H1 (cell line): ENCODE data around the gene KIF26A. TPM values are rescaled to one million over a fixed set of nuclear protein-coding genes. Genes with fewer than 3 reads are reported as not detected.

ENCODE experiments used
- CTCF ChIA-PET: fragments of 300-600 bp; sonication (Branson Sonifier 250); formaldehyde crosslinking; loops from one replicate; lab custom pipeline; 2021; ENCODE audit not compliant: partially characterized antibody; lab: Charles Lee
- POLR2A ChIA-PET: fragments of 300-600 bp; sonication (Branson Sonifier 250); formaldehyde crosslinking; loops from one replicate; lab custom pipeline; 2021; ENCODE audit warnings: inconsistent platforms; ENCODE audit not compliant: partially characterized antibody; lab: Charles Lee
- DNase-seq, 2 experiments: peaks; one replicate each; pipeline versions ENCODE4 v3.0.0 to v3.0.0-alpha.2; 2010 to 2022; ENCODE audit warnings: low spot score in 2 of 2, low read depth in 1 of 2, mixed read lengths in 1 of 2
- FAIRE-seq: peaks from 2 replicates; lab custom pipeline; 2011; peaks lifted over from hg19 to GRCh38; lab: Jason Lieb, UNC
- H2AFZ ChIP-seq: 2 replicates; pipeline ENCODE4 v1.8.1; 2012; ENCODE audit warnings: low read length, inconsistent platforms
- H2AK5ac ChIP-seq: 2 replicates; pipeline ENCODE4 v1.6.1; 2013; ENCODE audit warnings: low read depth, low read length
- H2BK120ac ChIP-seq: replicated peaks from 2 replicates; pipeline ENCODE3; 2013; ENCODE audit warnings: low read depth, low read length, inconsistent platforms
- H2BK12ac ChIP-seq: 2 replicates; pipeline ENCODE4 v1.6.1; 2013; ENCODE audit warnings: low read depth, low read length
- H2BK15ac ChIP-seq: 2 replicates; pipeline ENCODE4 v1.6.1; 2013; ENCODE audit warnings: low read length
- H2BK20ac ChIP-seq: 2 replicates; pipeline ENCODE4 v1.6.1; 2013; ENCODE audit warnings: low read length
- H2BK5ac ChIP-seq: 2 replicates; pipeline ENCODE4 v1.6.1; 2013; ENCODE audit warnings: low read depth, low read length
- H3K14ac ChIP-seq: 2 replicates; pipeline ENCODE4 v1.6.1; 2013; ENCODE audit warnings: inconsistent platforms; ENCODE audit not compliant: insufficient read length
- H3K18ac ChIP-seq: 2 replicates; pipeline ENCODE4 v1.6.1; 2013; ENCODE audit warnings: low read length; ENCODE audit errors: extremely low read depth
- H3K23ac ChIP-seq: 2 replicates; pipeline ENCODE4 v1.6.1; 2013; ENCODE audit warnings: inconsistent platforms; ENCODE audit not compliant: insufficient read length
- H3K23me2 ChIP-seq: 2 replicates; pipeline ENCODE4 v1.6.1; 2013; ENCODE audit warnings: low read depth, low read length
- H3K27ac ChIP-seq: 2 replicates; pipeline ENCODE4 v1.6.1; 2011; ENCODE audit warnings: low read depth, low read length, inconsistent platforms
- H3K27me3 ChIP-seq, 4 experiments: replicated peaks in 1 of 4; 1 replicate in 1 of 4; 2 replicates in 3 of 4; pipeline versions ENCODE4 v1.6.1 to v1.8.1; 2011 to 2013; ENCODE audit warnings: low read length in 3 of 4, mild to moderate bottlenecking in 3 of 4, inconsistent platforms in 2 of 4, mixed read lengths in 2 of 4, moderate library complexity in 1 of 4; ENCODE audit not compliant: control insufficient read depth in 3 of 4, insufficient read depth in 3 of 4; ENCODE audit errors: extremely low read depth in 1 of 4
- H3K36me3 ChIP-seq, 4 experiments: 2 replicates each; pipeline versions ENCODE4 v1.6.1 to v1.8.1; 2011 to 2013; ENCODE audit warnings: mild to moderate bottlenecking in 4 of 4, low read length in 3 of 4, moderate library complexity in 2 of 4, control low read depth in 1 of 4, inconsistent platforms in 1 of 4; ENCODE audit not compliant: insufficient read depth in 4 of 4, control insufficient read depth in 2 of 4
- H3K4ac ChIP-seq: replicated peaks from 2 replicates; pipeline ENCODE3; 2013; ENCODE audit warnings: low read length, low read depth, mixed read lengths, inconsistent platforms; ENCODE audit not compliant: insufficient read length
- H3K4me1 ChIP-seq, 4 experiments: replicated peaks in 1 of 4; 1 replicate in 1 of 4; 2 replicates in 3 of 4; pipeline versions ENCODE4 v1.6.1 to v1.8.1; 2011 to 2013; ENCODE audit warnings: low read length in 3 of 4, inconsistent platforms in 2 of 4, mixed read lengths in 1 of 4; ENCODE audit not compliant: insufficient read depth in 4 of 4, control insufficient read depth in 3 of 4
- H3K4me2 ChIP-seq, 2 experiments: 2 replicates each; pipeline versions ENCODE4 v1.6.1 to v1.8.1; 2011 to 2013; ENCODE audit warnings: low read depth in 2 of 2, low read length in 2 of 2, control low read depth in 1 of 2, inconsistent platforms in 1 of 2, mild to moderate bottlenecking in 1 of 2; ENCODE audit not compliant: insufficient read depth in 1 of 2
- H3K4me3 ChIP-seq, 4 experiments: fragments of 200-600, 300-600 bp in 1 of 4; sonication (generic), shearing (Covaris generic), sonication (Bioruptor Twin) in 1 of 4; 2 replicates each; pipeline versions ENCODE4 v1.5.1 to v1.8.1; 2011 to 2016; ENCODE audit warnings: low read length in 4 of 4, low read depth in 3 of 4, control low read depth in 2 of 4, inconsistent platforms in 2 of 4, mild to moderate bottlenecking in 2 of 4, mixed read lengths in 1 of 4, moderate library complexity in 1 of 4; ENCODE audit not compliant: insufficient read depth in 2 of 4; ENCODE audit errors: extremely low read depth in 1 of 4
- H3K56ac ChIP-seq: replicated peaks from 2 replicates; pipeline ENCODE3; 2013; ENCODE audit warnings: low read depth, mild to moderate bottlenecking, mixed read lengths, low read length, inconsistent platforms; ENCODE audit not compliant: insufficient read length
- H3K79me1 ChIP-seq: 2 replicates; pipeline ENCODE4 v1.6.1; 2013; ENCODE audit warnings: low read depth, low read length, control low read depth
- H3K79me2 ChIP-seq, 2 experiments: 2 replicates each; pipeline versions ENCODE4 v1.6.1 to v1.8.1; 2012 to 2013; ENCODE audit warnings: low read length in 2 of 2, mild to moderate bottlenecking in 2 of 2, inconsistent platforms in 1 of 2; ENCODE audit not compliant: insufficient read depth in 2 of 2, control insufficient read depth in 1 of 2
- H3K9ac ChIP-seq, 4 experiments: replicated peaks in 1 of 4; 1 replicate in 1 of 4; 2 replicates in 3 of 4; pipeline versions ENCODE4 v1.6.1 to v1.8.1; 2011 to 2013; ENCODE audit warnings: low read depth in 3 of 4, low read length in 3 of 4, control low read depth in 2 of 4, mild to moderate bottlenecking in 2 of 4, moderate library complexity in 2 of 4, inconsistent platforms in 1 of 4; ENCODE audit errors: extremely low read depth in 1 of 4
- H3K9me3 ChIP-seq, 2 experiments: 2 replicates each; pipeline versions ENCODE4 v1.6.1 to v1.8.1; 2012 to 2013; ENCODE audit warnings: mild to moderate bottlenecking in 2 of 2, moderate library complexity in 2 of 2, control low read depth in 1 of 2, inconsistent platforms in 1 of 2, low read depth in 1 of 2, low read length in 1 of 2, mixed read lengths in 1 of 2; ENCODE audit not compliant: insufficient read depth in 2 of 2
- H4K20me1 ChIP-seq, 2 experiments: replicated peaks in 1 of 2; 2 replicates each; pipeline versions ENCODE3 to v1.8.1; 2011 to 2013; ENCODE audit warnings: inconsistent platforms in 2 of 2, low read length in 2 of 2, mild to moderate bottlenecking in 1 of 2; ENCODE audit not compliant: insufficient read depth in 2 of 2, control insufficient read depth in 1 of 2
- H4K5ac ChIP-seq: 2 replicates; pipeline ENCODE4 v1.6.1; 2013; ENCODE audit warnings: low read length, low read depth, mixed read lengths, inconsistent platforms; ENCODE audit not compliant: insufficient read length
- H4K8ac ChIP-seq: 2 replicates; pipeline ENCODE4 v1.8.0; 2013; ENCODE audit warnings: mild to moderate bottlenecking, moderate library complexity, low read length, inconsistent platforms; ENCODE audit not compliant: insufficient read depth; ENCODE audit errors: extremely low read depth
- H4K91ac ChIP-seq: replicated peaks from 2 replicates; pipeline ENCODE3; 2013; ENCODE audit warnings: low read length, mixed read lengths, inconsistent platforms; ENCODE audit not compliant: insufficient read length
- CHD2 ChIP-seq: IDR thresholded peaks from 2 replicates; pipeline ENCODE4 v1.6.1; 2012; ENCODE audit warnings: low read length, improper control_type of control experiment
- HDAC6 ChIP-seq: IDR thresholded peaks from one replicate; pipeline ENCODE4 v1.7.1; 2012; ENCODE audit warnings: low read depth, mild to moderate bottlenecking, inconsistent platforms, low read length, moderate library complexity
- SIN3A ChIP-seq, 2 experiments: IDR thresholded peaks in 1 of 2; conservative IDR thresholded peaks in 1 of 2; 2 replicates each; pipeline ENCODE4 v1.6.1; 2011 to 2012; ENCODE audit warnings: low read length in 2 of 2, improper control_type of control experiment in 1 of 2, low read depth in 1 of 2, mild to moderate bottlenecking in 1 of 2
- SP2 ChIP-seq: IDR thresholded peaks from 2 replicates; pipeline ENCODE4 v1.6.1; 2012; ENCODE audit warnings: mild to moderate bottlenecking, low read length, inconsistent platforms
- SUZ12 ChIP-seq: fragments of 200-600 bp; sonication (generic); IDR thresholded peaks from 2 replicates; pipeline ENCODE4 v1.6.1; 2012; ENCODE audit warnings: mild to moderate bottlenecking, inconsistent platforms, low read length, moderate library complexity, mixed read lengths
- WGBS, 2 experiments: shearing (Covaris generic) in 1 of 2; methylation state at CpG; one replicate each; pipeline versions ENCODE4 v1.1.6 to v1.1.7; 2013 to 2015; ENCODE audit warnings: low lambda C conversion rate in 2 of 2, mixed read lengths in 2 of 2, inconsistent platforms in 1 of 2, low coverage in 1 of 2, missing lambda C conversion rate in 1 of 2; ENCODE audit not compliant: insufficient replicate concordance in 2 of 2, insufficient coverage in 1 of 2, insufficient read length in 1 of 2; ENCODE audit errors: extremely low coverage in 1 of 2, missing lambda C conversion rate in 1 of 2; 5-methylcytosine and 5-hydroxymethylcytosine counted together
- polyA plus RNA-seq, 7 experiments: library from polyadenylated mRNA; depleted of rRNA in 3 of 7; stranded (reverse) in 5 of 7; unstranded in 2 of 7; fragments of >200 nt in 5 of 7; fragments of 200-250 nt in 2 of 7; gene quantifications; 1 replicate in 5 of 7; 2 replicates in 1 of 7; 4 replicates in 1 of 7; pipeline versions ENCODE4 v1.2.1 to v1.2.3, GENCODE V29; 2011 to 2013; ENCODE audit warnings: missing spikeins in 2 of 7, mixed read lengths in 2 of 7
- total RNA-seq: library from RNA; stranded (reverse); fragmentation: NEBNext Ultra II Directional; extraction: Animal tissue kit (Norgen Biotek cat#: 25700); gene quantifications from 2 replicates; pipeline ENCODE4 v1.2.1, GENCODE V29; 2021
- TF ChIP-seq, protein P1 (sequence below): IDR thresholded peaks from 2 replicates; pipeline ENCODE4 v1.6.1; 2012; ENCODE audit warnings: low read length, inconsistent platforms

KIF26A gene
- total and polyA plus RNA-seq, 2 of the 8 experiments (the other 6 are each of a cell fraction or from before 2014, with no cell fraction given), result 11.5 to 41.6 TPM

- Histone ChIP-seq H3K56ac (no peak overlapping the region), H4K8ac (no peak overlapping the region; the same call in 1 of the 2 replicates), H2AK5ac (no peak overlapping the region), H3K9me3 (no peaks in the 10 kb centered on the region), H2BK12ac (no peak overlapping the region), H2BK20ac (no peak overlapping the region), H3K23me2 (peaks cover 9% of the 10 kb centered on the region; the same call in 1 of the 2 replicates), H4K91ac (peak overlapping the region; percentile 30), H3K79me1 (no peaks in the 10 kb centered on the region), H3K9ac (no peak overlapping the region), H3K18ac (no peak overlapping the region), H2BK15ac (no peak overlapping the region), H3K4me2 (no peak overlapping the region), H3K36me3 (no peaks in the 10 kb centered on the region), H2BK120ac (no peak overlapping the region), H2AFZ (no peak overlapping the region), H4K5ac (no peak overlapping the region), H3K27me3 (peaks cover 0 to 1% (median 0%) of the 10 kb centered on the region in 4 experiments; a peak in 1 of 7 replicates), H3K79me2 (no peaks in the 10 kb centered on the region), H2BK5ac (no peak overlapping the region), H3K14ac (no peak overlapping the region), H3K4ac (no peak overlapping the region), H3K27ac (no peak overlapping the region), H3K4me3 (no peak overlapping the region), H3K23ac (no peak overlapping the region), H3K4me1 (peaks cover 0 to 3% (median 0%) of the 10 kb centered on the region in 4 experiments; a peak in 2 of 7 replicates), H4K20me1 (peaks cover 0 to 2% of the 10 kb centered on the region in 2 experiments)
- DNase-seq (no peak), FAIRE-seq (no peak)
- WGBS, 2 experiments, result 86% methylated on average over 11 of the region's 14 CpGs; no CpG with 5 or more reads in 1 of the 2 experiments
- ChIA-PET POLR2A (interaction anchor here (1.0 kb wide), 1 partner anchor 13 kb away, joined by 3 read pairs; no protein-coding TSS in a partner anchor), CTCF (interaction anchor here (1.4 to 2.3 kb wide), 3 partner anchors 10 to 145 kb away, joined by 4 to 12 read pairs (median 8); no protein-coding TSS in a partner anchor)
- TF ChIP-seq, protein P1, sequence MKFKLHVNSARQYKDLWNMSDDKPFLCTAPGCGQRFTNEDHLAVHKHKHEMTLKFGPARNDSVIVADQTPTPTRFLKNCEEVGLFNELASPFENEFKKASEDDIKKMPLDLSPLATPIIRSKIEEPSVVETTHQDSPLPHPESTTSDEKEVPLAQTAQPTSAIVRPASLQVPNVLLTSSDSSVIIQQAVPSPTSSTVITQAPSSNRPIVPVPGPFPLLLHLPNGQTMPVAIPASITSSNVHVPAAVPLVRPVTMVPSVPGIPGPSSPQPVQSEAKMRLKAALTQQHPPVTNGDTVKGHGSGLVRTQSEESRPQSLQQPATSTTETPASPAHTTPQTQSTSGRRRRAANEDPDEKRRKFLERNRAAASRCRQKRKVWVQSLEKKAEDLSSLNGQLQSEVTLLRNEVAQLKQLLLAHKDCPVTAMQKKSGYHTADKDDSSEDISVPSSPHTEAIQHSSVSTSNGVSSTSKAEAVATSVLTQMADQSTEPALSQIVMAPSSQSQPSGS, result no peak
- TF ChIP-seq CHD2 (no peak), SUZ12 (no peak), SP2 (no peak), SIN3A (conservative IDR thresholded peaks at IDR 0.05 in 1 of 2, IDR thresholded peaks at IDR 0.05 in 1 of 2; ENCODE audit: low read depth in 1 of 2, low read length in 2 of 2) (no peak), HDAC6 (no peak)
Observed at GRCh38 chr14:104196461-104197140, 58.2 kb downstream of the KIF26A start.
